GM21367 (cell line): ENCODE results near the gene TSHR.
"Not testable (repeated sequence)": the region's sequence is repeated elsewhere in the genome, so short reads cannot be mapped to it uniquely, and the experiment has no call there.

Experiments
- ATAC-seq: cut with Tn5 transposase; IDR thresholded peaks from one replicate; pipeline ENCODE4 v1.9.1; 2021; ENCODE audit not compliant: unreplicated experiment

TSHR gene

DNA sequence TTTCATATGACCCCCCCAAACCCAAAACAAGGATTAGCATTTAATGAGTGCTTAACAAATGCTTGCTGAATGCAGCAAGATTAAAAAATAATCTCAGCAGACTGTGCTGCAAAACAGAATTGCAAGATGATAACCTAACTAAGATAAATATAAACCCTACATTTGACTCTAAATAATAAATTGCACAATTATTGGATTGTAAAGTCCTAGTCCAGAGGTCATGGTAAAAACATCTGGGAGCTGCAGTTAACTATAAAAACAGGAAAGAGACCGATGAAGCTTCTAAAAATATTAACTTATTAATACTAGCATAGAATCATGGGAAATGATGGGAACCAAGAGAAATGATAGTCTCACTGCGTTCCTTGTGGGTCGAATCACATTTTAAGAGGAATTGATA lies 37.2 kb downstream of the TSHR start:
- ATAC-seq = no peak

DNA sequence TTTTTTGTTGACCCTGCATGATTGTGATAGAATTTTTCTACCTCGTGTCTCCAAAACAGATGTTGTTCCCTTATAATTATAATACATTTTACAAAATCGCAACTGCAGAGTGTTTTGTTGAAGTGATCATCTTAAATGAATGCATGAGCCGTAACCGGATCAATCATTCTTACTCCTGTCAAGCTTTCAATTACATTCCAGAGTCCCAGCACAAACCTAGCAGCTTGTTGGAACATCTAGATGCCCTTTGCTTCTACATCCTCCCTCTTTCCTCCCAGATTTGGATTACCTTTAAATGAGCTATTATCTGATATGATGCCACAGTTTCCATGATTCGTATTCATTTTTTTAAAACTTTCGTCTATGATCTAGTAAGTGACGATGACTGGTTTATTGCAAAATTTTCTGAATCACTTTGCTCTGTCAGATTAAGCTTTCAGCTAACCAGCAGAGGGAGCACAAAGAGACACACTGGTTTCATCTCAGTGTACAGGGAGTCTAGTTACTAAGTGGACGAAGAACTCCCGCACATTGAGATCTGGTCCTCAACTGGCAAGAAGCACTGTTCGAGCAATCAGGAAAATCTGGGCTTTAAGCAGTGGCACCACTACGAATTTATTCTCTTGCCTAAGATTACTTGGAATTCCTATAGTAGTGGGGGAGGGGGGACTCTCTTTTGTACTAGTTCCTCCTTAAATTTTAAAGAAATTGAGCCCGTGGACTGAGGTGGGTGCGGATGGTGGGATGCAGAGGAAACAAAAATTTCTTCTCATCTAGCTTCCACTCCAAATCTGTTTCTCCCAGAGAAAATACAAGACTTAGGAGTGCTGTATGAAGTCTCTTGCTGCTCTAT lies 40.9 kb downstream of the TSHR start:
- ATAC-seq = peak; percentile 65

- no peak for ATAC-seq
These were observed 46.0 kb downstream of the TSHR start for GRCh38 chr14:81001447-81001846.

DNA sequence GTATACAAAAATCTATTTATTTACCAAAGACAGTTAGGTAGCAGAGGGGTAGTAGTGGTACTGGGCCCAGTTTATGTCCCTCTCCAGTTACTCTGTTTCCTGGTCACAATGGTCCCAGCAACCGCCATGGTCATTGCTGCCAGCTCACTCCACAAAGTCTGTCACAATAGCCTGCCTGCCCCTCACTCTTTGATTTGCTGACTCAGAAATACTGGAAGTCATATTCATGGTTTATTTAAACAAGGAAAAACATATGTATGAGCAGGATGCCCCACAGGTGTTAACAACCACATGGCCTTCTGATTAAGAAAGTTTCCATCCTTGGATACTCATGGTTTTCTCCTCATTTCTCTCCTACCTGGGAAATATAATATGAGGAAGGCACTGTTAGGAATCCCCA lies 49.2 kb downstream of the TSHR start:
- no peak for ATAC-seq

DNA sequence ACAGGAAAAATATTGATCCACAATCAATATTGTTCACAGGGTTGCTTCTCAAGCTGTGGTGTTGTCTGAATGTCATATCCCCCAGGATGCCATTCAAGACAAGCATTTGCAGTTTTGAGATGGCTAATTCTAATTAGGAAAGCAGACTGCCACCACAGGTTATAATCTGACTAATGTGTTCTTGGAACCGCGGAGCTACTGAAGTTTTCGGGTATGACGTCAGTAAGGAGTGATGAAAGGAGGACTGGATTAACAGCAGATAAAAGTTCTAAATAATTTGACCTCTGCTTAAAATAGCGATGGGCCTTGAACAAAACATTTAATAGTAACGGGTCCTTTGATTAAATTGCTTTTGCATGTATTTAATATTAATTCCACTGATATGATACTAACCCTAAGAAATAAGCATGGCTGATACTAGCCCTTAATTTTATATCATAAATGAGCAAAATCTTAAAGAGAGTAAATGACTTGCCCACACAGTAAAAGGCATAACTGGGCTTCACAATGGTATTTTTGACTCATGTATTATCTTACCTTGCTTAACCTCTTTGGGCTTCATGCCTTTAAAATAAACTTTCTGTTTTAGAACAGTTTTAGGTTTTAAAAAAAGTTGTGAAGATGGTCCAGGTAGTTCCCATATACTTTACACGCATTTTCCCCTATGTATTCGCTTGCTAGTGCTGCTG lies 50.3 kb downstream of the TSHR start:
- no peak for ATAC-seq

GRCh38 chr14:81006266-81006665 lies 50.8 kb downstream of the TSHR start:
- ATAC-seq = no peak

- no peak for ATAC-seq
These were observed 51.7 kb downstream of the TSHR start for GRCh38 chr14:81007131-81007530.

DNA sequence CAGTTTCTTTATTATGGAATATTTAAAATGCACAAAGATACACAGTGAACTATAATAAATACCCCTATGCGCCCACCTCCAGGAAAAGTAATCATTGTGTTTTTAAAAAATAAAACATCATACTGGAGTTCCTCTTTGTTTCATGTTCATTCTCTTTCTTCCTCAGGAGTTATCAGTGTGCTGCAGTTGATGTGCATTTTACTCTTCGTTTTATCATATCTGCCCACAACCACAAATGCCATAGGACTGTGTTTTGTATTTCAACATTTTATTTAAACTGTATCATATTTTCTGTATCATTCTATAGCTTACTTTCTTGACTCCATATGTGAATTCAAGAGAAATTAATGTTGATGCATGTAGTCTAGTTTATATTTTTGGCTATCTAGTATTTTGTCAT lies 53.9 kb downstream of the TSHR start:
- no peak for ATAC-seq

DNA sequence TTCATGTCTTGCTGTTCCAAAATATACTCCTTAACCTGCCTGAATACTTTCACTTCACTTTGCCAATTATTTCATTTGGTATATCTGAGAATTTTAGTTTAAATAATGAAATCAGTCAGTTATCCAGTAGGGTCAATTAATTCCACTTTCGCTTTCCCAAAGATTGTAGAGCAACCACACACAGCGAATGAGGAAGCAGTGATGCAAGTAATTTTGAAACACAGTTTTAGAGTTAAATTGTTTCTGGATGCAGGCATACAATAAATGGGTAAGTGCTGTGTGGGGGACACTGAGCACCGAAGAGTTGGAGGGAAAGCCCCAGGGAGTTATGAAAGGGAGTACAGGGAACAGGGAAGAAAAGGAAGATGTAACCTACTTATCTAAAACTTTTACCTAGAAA lies 62.8 kb downstream of the TSHR start:
- no peak for ATAC-seq

- ATAC-seq = no peak
These were observed 63.3 kb downstream of the TSHR start for GRCh38 chr14:81018684-81019083.

- ATAC-seq = not testable (repeated sequence)
These were observed 63.7 kb downstream of the TSHR start for GRCh38 chr14:81019113-81019512.

- no peak for ATAC-seq
These were observed 67.8 kb downstream of the TSHR start for GRCh38 chr14:81023095-81023710.

DNA sequence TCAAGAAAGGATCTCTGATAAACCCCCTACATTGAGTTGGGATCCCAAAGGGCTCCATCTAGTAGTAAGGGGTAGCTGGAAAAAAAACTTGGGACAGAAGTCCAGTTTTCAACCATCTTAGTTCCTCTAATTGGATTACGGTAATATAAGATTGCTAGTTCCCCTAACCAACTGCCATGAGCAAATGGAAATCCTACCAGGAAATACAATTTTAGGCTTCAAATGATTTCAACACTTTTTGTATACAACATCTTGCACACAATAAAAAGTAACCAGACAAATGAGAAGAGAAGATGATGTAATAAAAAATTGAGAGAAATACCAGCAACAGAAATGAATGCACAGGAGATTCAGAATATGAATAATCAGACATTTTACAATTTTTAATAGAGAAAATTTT lies 73.0 kb downstream of the TSHR start:
- ATAC-seq = no peak

DNA sequence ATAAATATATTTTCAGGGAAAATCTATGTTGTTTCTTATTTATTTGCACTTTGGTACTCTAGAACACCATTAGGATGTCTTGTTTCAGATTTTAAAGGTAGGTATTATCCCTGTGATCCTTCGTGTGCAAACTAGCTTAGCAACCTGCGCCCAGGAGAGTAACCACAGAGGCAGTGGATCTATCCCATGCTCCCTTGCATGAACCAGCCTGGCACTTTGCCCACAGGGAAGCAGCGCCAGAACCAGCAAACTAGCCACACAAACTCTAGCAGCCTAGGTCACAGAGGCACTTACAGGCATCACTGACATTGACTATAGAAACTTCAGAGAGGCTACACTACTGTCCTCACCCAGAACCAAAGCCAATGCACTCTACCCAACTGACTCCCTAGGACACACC lies 76.1 kb downstream of the TSHR start:
- ATAC-seq = no peak

DNA sequence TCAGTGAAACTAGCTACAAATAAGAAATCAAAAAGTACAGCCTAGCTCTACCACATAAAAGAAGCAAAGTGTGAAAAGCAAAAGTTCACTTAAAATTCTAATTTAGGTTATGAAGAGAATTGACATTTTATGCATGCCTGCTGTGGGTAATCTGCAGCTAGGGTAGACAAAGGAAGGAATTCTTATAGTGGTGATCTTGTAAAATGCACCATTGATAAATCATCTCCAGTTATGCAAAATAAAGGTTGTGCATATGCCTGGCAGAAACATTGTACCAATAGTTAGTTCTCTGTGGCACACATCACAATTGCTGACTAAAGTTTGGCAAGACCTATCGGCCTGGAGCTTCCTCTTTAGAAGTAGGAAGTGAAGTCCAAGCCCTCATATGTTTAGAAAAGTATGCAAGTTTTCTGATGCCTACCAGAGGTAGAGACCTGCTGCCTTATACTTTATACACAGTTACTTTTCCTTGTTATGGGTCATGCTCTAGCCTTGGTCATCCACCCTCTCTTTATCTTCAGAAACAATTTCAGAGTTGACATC lies 78.3 kb downstream of the TSHR start:
- no peak for ATAC-seq

GRCh38 chr14:81042438-81042837 lies 87.0 kb downstream of the TSHR start:
- no peak for ATAC-seq

DNA sequence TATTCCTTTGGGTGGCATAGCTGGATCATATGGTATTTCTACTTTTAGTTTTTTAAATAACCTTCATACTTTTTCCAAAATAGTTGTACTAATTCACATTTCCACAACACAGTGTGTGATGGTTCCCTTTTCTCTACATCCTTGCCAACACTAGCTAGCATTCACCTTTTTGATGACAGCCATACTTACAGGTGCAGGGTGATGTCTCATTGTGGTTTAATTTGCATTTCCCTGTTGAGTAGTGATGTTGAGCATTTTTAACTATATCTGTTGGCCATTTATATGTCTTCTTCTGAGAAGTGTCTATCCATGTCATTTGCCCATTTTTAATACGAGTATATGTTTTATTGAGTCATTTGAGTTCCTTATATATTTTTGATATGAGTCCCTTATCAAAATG lies 96.1 kb downstream of the TSHR start:
- ATAC-seq = no peak

DNA sequence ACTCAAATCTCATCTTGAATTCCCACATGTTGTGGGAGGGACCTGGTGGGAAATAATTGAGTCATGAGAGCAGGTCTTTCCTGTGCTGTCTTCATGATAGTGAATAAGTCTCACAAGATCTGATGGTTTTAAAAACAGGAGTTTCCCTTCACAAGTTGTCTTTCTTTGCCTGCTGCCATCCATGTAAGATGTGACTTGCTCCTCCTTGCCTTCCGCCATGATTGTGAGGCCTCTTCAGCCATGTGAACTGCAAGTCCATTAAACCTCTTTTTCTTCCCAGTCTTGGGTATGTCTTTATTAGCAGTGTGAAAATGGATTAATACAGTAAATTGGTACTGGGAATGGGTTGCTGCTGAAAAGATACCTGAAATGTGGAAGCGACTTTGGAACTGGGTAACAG lies 98.6 kb downstream of the TSHR start:
- ATAC-seq = not testable (repeated sequence)

- no peak for ATAC-seq
These were observed 100.5 kb downstream of the TSHR start for GRCh38 chr14:81055971-81056370.

DNA sequence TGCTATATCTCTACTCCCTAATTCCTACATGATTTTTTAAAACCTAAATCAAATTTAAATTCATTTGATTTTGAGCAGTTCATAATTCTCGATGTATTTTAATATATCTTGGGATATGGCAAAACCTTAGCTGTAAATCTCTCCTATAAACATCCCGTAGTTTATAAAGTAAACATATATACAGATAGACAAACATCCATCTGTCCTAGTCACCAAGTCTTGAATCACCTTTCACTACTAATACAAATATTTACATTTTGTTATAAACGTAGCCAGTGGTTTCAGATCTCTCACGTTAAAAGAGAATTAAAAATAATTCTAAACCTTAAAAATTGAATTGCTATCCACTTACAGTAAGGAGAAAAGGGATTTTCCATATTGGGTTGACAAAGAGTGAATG lies 107.0 kb downstream of the TSHR start:
- no peak for ATAC-seq

GRCh38 chr14:81062816-81063215 lies 107.4 kb downstream of the TSHR start:
- no peak for ATAC-seq

GRCh38 chr14:81066672-81067071 lies 111.3 kb downstream of the TSHR start:
- ATAC-seq = no peak
